HCEC 1CT (cell line): ENCODE measurements around the gene CCDC33.

Experiments
- DNase-seq: peaks from one replicate; pipeline ENCODE4 v3.0.0-alpha.2; 2017

CCDC33 gene

DNA sequence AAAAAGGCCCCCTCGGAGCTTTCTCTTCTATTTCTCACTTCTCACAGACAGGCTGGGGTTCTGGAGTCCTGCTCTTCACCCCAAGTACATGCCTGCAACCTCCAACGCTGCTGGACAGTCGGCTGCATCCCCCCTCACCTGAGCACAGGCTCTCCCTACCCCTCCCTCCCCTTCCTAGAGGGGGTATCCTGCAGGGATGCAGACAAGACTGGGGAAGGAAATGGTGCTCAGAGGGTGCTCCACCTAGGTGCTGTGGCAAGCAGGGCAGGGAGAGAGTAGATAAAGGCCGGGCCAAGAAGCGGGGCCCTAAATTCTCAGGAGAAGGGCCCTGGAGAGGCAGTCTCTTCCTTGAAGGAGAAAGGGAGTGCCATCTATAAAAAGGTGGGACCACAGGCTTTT, 26.6 kb upstream of the CCDC33 start:
- no peak for DNase-seq

- DNase-seq, result no peak
Measured at GRCh38 chr15:74209997-74210671, 26.0 kb upstream of the CCDC33 start.

GRCh38 chr15:74210729-74211128, 25.4 kb upstream of the CCDC33 start:
- no peak for DNase-seq

DNA sequence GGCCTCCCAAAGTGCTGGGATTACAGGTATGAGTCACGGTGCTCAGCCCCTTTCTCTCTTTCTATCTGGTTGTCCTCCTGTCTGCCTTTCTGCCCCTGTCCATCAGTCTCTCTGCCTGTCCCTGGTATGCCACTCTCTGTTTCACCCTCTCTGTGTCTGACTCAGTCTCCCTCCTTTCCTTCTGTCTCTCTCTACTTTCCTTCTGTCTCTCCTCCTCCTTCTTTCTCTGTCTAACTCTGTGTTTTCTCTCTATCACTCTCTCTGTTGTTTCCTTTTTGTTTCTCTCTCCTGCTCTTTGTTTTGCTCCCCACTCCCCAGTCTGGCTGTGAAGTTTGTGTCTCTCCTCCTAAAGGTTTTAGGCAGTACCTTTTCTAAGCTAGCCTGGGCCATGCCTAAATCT, 24.5 kb upstream of the CCDC33 start:
- DNase-seq, result no peak

DNA sequence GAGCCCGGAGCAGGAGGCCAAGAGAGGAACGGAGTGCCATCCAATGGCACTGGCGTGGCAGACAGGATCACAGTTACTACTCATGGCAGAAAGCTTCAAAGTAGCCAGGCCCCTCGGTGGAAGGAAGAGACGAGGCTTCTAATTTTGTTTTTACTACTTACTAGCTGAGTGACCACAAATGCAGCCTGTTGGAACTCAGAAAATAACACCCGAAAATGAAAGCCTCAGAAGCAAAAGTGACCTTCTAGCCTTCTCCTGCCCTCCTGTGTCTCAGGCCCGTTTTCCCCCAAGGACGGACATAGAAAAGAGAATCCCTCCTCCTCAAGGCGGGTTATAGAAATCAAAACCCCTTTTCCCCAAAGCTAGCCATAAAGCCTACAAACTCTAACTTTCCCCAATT, 23.6 kb upstream of the CCDC33 start:
- DNase-seq, result no peak

- DNase-seq, result no peak
Measured at GRCh38 chr15:74213858-74214284, 22.3 kb upstream of the CCDC33 start.

DNA sequence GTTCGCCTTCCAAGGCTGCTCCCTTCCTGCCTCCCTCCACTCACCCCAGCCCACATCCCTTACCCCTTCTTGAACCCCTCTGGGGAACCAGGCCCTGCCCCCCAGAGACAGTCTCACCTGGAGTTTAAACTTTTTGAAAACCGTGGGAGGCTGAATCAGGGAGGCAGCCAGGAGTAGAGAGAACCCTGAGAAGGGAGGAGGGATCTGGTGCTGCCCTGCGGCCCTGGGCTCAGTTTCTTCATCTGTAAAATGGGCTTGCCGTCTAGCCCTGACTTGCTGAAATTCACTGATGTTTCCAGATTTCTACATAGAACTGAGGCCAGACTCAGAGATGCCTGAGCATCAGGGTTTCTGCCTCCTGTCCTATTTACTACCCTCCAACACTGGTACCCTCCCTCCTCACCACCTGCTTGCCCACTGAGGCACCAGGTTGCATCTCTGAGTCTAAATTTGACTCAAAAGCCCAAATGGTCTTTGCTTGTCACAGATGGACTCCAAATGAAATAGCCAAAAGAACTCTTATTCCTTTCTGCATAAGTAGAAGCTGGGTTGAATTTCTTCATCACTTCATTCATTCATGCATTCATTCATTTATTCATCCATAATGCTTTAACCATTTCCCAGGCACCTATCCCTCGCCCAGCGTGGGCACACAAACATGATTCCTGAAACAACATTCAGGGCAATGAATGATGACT, 21.7 kb upstream of the CCDC33 start:
- no peak for DNase-seq

GRCh38 chr15:74215958-74216357, 20.2 kb upstream of the CCDC33 start:
- DNase-seq, result no peak

DNA sequence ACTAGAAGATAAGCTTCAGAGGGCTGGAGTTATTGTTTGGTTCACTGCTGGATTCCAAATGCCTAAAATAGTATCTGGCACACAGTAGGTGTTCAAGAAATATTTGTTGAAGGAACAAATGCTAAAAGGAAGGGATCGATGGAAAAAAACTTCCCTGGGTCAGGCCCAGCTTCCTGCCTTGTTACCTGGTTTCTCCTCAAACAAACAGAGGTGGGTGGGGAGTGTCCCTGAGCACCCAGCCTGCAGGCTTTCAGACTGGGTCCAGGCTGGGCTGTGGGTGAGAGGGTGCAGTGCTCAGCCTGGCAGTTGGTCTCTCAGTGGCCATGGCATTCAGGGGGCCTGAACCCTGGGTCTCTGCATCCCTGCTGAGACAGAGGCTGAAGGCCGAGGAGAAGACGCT, 19.2 kb upstream of the CCDC33 start:
- DNase-seq, result no peak

DNA sequence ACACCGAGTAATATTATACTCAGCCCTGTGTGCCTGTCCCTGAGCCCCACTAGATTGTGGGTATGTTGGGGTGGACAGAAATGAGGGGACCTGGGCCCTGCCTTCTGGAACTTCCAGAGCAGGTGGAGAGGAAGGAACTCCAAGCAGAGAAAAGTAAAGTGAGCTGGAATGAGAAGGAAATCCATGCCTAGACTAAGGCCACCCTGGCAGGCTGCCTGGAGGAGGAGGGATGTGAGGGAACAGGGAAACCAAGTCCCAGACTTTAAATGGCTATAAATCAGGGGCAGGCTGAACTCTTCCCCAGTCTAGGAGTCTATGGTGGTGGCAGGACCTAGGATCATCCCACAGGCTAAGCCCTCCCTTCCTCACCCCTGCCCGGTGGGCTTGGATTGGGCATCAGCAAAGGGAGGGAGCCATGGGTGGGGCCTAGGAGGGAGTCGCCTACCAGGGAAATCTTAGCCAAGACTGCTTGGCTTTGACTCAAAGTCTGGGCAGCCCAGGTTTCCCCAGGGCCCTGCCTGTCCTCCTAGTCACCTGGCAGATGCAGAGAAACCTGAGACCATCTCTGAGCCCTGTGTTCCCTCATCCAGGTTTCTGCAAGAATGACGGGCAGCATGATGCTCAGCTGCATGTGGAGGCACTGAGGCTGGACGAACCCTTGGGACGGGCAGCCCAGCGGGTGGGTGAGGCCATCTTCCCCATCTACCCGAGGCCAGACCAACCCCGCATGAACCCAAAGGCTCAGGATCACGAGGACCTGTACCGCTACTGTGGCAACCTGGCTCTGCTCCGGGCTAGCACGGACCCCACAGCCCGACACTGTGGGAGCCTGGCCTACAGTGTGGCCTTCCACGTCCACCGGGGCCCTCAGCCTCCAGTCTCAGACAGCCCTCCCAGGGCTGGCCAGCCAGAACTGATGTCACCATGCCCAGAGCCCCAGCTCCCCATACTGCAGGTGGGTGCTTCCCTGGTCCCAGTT, 17.9 kb upstream of the CCDC33 start:
- no peak for DNase-seq

- DNase-seq, result no peak
Measured at GRCh38 chr15:74220475-74221248, 15.5 kb upstream of the CCDC33 start.

DNA sequence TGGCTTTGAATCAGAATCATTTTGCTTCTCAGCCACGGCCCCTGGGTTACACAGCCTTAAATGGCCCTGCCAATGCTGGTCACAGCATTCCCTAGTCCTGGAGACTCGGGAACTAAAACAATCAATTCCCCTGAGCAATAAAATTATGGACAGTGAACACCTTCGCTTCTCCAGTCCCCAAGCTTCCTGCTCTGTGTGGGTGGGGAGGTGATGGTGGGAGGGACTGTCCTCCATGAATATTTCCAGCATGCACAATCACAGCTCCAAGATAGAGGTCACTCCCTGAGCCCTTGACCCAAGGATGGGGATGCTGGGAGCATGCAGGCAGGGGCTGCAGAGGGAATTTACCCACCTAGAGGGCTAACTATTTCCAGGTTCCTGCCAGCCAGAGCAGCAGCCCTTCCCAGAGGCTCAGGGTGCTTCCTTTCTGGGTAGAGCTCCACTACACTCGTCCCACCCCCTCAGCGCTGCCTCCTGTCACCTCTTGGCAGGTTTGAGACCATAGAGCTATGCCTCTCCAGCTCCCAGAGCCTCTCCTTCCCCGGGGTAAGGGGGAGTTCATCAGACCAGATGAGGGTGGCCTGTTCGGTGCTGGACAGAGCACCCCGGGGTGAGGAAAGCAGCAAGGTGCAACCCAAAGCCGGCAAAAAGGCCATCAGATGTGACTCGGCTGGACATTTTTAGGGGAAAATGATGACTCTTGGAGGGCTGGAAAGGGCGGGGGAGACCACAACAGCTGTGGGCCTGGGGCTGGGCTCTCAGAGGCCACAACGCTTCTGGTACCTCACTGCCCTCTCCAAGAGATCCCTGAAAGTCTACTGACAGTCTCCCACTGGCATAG, 14.5 kb upstream of the CCDC33 start:
- no peak for DNase-seq

DNA sequence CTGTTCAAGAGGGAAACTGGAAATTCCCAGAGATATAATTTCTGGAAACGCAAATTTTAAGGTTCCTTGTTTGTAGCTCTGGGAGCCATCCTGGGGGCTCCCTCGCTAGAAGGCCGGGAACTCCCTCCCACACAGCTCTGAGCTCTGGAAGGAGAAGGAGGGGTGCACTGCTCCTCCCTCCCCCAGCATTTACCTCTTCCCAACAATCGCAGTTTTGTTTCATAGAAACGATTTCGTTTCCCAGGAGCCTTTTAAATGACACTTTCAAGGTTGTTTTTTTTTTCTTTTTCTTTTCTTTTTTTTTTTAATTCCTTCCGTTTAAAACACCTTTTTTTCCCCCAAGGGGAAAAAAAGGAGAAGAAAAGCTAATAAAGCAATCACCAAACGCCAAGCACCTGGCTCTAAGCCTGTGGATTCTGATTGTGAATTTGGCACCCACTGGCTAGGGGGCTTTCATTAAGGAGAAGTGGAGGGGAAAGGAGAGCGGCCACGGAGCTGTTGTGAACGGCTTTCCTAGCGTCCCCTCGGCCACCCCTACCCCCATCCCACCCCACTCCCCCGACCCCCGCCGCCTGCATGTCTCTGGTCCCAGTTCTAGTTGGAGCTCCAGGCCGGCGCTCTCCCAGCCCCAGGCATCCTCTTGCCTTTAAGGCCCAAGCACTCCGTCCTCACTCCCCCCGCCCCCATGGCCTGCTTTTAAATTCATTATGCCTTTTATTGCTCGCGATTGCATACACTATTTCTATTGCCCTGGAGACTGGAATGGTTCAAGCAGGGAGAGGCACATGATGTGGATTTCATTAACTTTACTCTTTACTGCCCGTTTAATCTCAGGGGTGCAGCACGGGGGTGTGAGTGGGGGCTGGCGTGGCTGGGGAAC, 13.6 kb upstream of the CCDC33 start:
- no peak for DNase-seq

GRCh38 chr15:74225928-74226327, 10.2 kb upstream of the CCDC33 start:
- DNase-seq, result no peak

DNA sequence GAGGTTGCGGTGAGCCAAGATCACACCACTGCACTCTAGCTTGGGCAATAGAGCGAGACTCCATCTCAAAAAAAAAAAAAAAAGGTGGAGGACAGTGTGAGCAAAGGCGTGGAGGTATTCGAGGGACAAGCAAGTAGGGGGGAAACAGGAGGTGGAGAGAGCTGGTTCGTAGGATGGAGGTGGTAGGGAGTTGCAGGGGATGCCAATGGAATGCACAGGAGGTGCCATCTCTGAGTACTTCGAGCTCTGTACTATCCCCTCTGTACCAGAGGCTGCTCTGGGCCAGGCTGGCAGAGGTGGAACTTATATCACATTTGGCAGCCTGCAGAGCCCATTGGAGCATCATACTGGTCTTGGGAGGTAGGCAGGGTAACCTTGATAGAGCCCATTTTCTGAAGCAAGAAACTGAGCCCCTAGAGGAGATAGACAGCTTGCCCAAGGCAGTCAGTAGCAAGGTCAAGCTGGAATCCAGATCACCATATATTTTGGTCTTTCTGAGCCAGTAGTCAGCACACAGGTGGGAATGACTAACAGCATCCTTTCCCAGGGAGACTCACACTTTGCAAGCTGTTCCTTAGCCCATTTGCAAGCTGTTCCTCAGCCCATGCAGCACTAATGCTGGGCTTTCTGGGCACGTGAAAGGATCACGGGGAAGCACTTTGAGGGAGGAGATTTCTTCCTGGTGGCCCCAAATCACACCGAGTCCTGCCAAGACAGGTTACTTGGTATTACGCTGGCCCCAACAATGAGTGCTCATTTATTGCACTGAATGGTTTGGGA, 9.2 kb upstream of the CCDC33 start:
- no peak for DNase-seq

- no peak for DNase-seq
Measured at GRCh38 chr15:74227968-74228722, 8.0 kb upstream of the CCDC33 start.

DNA sequence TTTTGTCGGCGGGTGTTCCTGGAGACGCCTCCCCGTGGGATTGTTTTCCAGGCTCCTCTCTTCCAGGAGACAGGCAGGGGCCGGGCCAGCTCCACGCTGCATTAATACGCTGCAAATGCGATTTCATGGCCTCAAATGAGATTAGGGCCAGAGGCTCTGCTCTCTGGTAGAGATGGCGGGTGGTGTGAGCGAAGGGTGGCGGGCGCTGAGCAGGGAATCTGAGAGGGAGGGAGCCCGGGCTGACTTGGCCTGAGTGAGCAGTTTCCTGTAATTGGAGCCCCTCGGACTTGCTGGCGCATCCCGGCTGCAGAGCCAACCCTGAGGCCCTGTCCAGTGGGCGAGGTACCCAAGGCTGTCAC, 7.4 kb upstream of the CCDC33 start:
- DNase-seq, result no peak

- DNase-seq, result no peak
Measured at GRCh38 chr15:74229686-74230085, 6.4 kb upstream of the CCDC33 start.

GRCh38 chr15:74231475-74231874, 4.7 kb upstream of the CCDC33 start:
- no peak for DNase-seq
